ENCODE results near the gene ABL1.
"Not testable (repeated sequence)": the region's sequence is repeated elsewhere in the genome, so short reads cannot be mapped to it uniquely, and the experiment has no call there.

DNA sequence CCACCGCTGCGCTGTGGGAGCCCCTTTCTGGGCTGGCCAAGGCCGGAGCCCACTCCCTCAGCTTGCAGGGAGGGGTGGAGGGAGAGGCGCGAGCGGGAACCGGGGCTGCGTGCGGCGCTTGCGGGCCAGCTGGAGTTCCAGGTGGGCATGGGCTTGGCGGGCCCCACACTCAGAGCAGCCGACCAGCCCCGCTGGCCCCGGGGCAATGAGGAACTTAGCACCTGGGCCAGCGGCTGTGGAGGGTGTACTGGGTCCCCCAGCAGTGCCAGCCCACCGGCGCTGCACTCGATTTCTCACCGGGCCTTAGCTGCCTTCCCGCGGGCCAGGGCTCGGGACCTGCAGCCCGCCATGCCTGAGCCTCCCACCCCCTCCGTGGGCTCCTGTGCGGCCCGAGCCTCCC is 75.0 kb downstream of the ABL1 start:
- not testable (repeated sequence) for TF ChIP-seq CTCF, POLR2A (IDR thresholded peaks at IDR 0.05)
